A549 (cell line): ENCODE data around the gene ADAM8.

Source experiments
- CTCF ChIP-seq: fragments of >200 bp; sonication (Bioruptor Twin); formaldehyde crosslinking; IDR thresholded peaks from 3 replicates; pipeline ENCODE4 v1.5.1; 2016
- SREBF2 ChIP-seq: fragments of 450-650 bp; IDR thresholded peaks from 2 replicates; pipeline ENCODE4 v1.6.1; 2014; ENCODE audit warnings: mild to moderate bottlenecking, moderate library complexity
- ZC3H11A ChIP-seq: fragments of 450-650 bp; IDR thresholded peaks from 2 replicates; pipeline ENCODE4 v1.6.1; 2014; ENCODE audit warnings: antibody characterized with exemption, mild to moderate bottlenecking

DNA sequence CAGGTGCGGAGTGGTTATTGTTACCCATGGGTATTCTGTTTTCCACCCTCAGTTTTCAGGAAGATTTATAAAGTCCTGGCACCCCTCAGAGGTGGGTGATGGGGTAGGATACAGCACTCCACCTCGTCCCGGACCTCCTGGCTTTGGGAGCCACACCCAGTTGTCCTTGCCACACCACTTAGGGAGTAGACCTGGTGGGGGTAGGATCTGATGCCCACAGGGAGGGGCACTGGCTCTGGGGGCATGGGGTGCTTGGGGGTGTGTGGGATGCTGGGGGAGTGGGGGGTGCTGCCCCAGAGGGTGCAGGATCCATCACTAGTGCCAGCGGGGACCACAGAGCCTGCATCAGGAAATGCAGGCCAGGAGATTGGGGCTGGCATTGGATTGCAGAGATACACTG is 36.5 kb upstream of the ADAM8 start:
- no peak for TF ChIP-seq CTCF
- no peak for TF ChIP-seq ZC3H11A
- no peak for TF ChIP-seq SREBF2
